GM12892 (cell line): ENCODE measurements around the gene SH3BP5.

Source experiments
- POLR2A ChIP-seq: IDR thresholded peaks from 2 replicates; pipeline ENCODE4 v1.6.1; 2011; ENCODE audit warnings: low read depth, low read length, control low read depth
- POLR2AphosphoS5 ChIP-seq: IDR thresholded peaks from 2 replicates; pipeline ENCODE4 v1.6.1; 2011; ENCODE audit warnings: low read depth, low read length, control low read depth

- TF ChIP-seq POLR2AphosphoS5 (no peak), POLR2A (no peak)
Observed at GRCh38 chr3:15345066-15345607, 12.8 kb upstream of the SH3BP5 start.
